GM15510 (cell line): ENCODE data around the gene PAK2.

Source experiments
- POLR2A ChIP-seq: IDR thresholded peaks from 3 replicates; pipeline ENCODE4 v1.6.1; 2011; ENCODE audit warnings: borderline replicate concordance; ENCODE audit not compliant: insufficient read length; ENCODE audit errors: extremely low read depth

Gene PAK2

DNA sequence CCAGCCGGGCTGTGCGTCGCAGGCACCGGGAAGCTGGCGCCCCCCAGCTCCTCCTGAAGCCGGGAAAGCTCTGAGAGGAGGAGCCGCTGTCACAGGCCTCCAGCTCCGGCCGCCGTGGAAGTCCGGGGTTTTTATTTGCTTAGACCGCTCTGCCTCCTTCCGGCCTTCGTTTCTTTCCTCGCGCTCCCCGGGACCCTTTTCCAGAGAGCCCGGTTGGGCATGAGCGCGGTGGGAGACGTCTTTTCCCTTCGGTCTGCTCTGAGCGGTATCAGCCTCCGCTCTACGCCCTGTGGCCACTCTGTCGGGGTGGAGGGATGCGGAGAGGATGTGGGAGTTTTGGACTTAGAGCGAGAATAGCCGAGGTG lies 128.6 kb downstream of the PAK2 start:
- no peak for TF ChIP-seq POLR2A

DNA sequence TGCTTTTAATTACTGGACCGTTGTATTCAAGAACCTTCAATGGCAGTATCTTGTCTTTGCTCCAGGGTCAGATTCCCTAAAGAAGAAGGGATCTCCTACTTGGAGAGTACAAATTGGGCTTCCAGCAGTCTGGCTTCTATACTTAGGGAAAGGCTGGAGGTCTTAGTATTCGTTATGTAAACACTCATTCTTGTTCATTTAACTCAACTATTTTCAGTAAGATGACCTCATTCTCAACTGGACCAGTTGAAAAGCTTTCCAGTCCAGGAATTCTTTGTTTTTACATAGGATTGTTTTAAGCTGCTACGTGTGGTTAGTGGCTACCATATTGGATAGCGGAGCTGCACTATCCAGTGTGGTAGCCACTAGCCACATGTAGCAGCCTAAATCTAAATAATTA lies 132.7 kb downstream of the PAK2 start:
- no peak for TF ChIP-seq POLR2A

DNA sequence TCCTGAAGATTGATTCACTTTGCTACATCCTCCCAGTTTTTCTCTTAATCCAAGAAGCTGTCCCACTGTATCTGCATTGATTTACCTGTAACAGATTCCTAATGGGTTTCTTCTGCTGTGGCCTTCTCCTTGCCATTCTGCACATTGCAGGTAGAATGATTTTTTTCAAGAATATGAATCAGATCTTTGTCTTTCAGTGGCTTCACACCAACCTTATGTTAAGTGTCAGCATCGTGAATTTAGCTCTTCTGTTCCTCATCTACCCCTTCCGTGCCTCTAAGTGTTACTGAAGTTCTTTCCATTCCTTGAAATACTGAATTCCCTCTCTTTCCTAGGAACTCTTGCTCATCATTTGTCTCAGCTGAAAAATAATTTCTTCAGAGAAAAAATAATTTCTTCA lies 135.6 kb downstream of the PAK2 start:
- TF ChIP-seq POLR2A = no peak
